Stimulated activated CD8-positive, alpha-beta memory T cell treated with anti-CD3 and anti-CD28 coated beads, Interleukin-7, amount 100 ng/mL, for 4 hours (primary cell): ENCODE measurements around the gene RHBDL3.
A peak's percentile ranks its signal among the peaks of the same experiment; 100 is the strongest.
"Not testable (repeated sequence)": the region's sequence is repeated elsewhere in the genome, so short reads cannot be mapped to it uniquely, and the experiment has no call there.

Experiments used
- DNase-seq, 2 donors: peaks; one replicate each; pipeline ENCODE4 v3.0.0-alpha.2; 2020; ENCODE audit warnings: low read depth in 2 of 2

Gene RHBDL3

DNA sequence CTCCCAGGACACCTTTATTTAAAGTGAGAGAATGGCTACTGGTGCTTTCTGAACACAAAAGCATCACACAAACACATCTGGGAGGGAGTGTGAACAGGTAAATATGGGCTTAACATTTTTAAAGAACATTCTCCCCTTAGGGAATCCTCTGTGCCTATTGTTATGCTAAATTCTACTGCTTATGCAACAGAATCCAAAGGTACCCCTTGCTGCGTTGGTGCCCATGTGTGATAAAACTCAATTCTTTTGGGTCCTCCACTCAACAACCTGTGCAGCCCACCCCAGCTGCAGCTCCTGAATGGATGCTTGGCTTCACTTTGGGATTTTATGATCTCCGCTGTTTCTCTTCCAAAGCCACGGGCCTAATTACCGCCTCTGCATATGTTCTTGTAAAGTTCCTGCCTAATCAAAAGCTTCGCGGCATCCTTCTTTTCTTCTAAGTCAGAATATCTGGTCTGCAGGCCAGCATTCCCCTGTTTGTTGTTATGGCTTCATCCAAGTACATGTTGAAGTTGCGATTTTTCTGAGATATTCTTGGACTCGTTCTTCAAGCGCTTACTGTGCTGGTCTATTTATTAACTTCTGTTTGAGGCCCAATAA, 23.9 kb downstream of the RHBDL3 start:
- no peak for DNase-seq

DNA sequence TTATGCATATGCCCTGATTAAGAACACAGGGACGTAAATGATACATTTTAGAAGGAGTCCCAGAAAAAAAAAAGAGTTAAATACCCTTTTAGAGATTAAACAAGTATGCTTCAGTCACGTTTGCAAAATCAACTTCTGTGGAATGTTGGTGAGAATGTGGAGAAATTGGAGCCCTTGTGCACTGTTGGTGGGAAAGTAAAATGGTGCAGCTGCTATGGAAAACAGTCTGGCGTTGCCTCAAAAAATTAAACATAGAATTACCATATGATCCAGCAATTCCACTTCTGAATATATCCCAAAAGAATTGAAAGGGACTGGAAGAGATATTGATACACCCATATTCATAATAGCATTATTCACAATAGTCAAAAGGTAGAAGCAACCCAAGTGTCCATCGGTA, 26.5 kb downstream of the RHBDL3 start:
- no peak for DNase-seq

DNA sequence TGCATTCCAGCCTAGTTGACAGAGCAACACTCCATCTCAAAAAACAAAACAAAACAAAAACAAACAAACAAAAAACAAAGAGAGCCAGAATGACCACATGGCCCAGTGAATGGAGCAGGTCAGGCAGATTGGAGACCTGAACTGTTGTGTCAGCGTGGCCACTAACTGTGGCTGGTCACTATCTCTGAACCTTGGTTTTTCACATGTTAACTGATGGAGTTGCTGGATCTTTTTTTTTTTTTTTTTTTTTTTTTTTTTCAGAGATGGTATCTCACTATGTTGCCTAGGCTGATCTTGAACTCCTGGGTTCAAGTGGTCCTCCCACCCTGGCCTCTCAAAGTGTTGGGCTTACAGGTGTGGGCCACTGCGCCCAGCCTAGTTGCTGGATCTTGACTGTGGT, 31.8 kb downstream of the RHBDL3 start:
- DNase-seq: no peak

DNA sequence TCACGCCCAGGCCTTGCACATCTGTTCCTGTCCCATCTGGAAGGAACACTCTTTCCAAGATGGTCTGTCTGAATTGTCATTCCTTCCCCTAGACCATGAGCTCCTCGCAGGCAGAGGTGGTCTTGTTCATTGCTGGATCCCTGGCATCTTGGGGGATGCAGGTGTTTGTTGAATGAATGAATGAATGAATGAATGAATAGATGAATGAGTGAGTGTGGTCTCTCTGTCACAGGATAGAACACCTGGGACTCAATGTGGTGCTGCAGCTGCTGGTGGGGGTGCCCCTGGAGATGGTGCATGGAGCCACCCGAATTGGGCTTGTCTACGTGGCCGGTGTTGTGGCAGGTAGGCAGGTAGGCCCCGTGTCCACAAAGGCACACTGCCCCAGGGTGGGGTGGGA, 32.2 kb downstream of the RHBDL3 start:
- DNase-seq: no peak

DNA sequence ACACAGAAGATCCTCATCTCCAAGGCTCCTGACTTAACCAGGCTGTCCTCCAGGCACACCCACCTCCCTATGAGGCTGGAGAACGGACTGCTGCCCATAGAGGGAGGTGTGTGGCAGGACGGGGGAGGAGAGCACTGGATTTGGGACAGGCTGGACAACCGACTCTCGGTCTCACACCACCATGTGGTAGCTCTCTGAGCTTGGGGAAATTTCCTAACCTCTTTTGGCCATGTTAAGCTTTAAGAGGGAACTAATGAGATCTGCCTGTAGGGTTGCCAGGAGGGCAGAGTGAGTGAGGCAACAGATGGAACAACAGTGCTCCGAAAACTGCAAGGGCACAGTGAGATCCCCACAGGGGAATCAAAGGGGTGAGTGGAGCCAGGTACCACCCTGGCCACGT, 32.7 kb downstream of the RHBDL3 start:
- no peak for DNase-seq

DNA sequence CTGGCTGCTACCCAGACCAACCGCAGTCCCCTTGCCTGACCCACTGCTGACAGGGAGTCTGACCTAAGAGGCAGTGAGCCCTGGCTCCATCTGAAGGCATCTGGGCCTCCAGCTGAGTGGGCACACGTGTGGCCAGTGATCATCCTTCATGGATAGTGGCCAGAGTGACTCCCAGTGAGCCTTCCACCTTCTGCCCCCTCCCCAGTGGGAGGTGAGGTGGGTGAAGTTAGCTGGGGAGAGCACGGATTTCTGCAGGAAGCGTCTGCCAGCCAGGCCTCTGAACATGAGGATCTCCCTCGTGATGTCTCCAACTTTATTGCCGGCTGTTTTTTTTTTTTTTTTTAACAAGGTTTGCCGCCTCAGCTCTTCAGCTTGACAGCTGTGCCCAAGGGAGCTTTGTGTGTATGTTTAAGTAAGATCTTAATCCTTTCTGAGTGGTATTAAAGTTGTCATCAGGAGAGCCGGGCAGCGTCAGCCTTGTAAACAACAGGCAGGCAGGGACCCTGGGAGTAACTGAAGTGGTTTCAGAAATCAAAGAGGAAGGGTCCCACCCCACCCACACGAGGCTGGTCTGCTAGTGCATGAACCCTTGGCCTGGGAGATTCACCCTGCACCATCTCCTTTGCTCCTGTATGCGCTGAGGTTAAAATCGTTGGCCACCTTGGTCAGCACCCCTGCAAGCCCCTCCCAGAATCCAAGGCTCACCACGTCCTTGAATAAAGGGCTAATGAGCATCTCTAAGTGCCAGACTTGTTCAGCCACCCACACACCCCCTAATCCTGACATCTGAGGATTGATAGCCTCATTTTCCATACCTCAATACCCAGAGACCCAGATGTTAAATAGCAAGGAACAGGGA, 33.3 kb downstream of the RHBDL3 start:
- no peak for DNase-seq

DNA sequence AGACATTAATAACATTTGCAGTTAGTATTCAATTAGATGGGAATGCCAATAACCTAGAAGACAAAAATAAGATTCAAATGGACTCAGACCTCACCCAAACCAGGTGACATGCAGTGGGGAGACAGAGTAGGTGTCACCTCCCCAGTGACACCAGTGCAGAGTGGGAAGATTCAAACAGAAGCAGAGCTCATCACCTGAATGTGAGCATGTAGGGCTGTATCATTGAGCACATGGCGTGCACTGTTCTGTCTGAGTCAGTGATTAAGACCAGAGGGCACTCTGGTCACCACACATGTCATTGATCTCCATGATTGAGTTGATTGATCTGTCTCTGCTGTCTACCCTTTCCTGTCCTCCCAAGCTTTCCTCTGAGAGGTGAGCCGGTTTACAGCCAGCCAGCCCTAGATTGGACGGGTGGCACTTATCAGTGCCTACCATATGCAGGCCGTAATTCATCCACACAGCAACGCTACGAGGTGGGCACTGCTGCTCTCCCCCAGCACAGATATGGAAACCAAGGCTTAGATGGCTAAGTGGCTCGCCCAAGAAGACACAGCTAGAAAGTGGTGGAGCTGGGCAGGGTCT, 34.0 kb downstream of the RHBDL3 start:
- no peak for DNase-seq

DNA sequence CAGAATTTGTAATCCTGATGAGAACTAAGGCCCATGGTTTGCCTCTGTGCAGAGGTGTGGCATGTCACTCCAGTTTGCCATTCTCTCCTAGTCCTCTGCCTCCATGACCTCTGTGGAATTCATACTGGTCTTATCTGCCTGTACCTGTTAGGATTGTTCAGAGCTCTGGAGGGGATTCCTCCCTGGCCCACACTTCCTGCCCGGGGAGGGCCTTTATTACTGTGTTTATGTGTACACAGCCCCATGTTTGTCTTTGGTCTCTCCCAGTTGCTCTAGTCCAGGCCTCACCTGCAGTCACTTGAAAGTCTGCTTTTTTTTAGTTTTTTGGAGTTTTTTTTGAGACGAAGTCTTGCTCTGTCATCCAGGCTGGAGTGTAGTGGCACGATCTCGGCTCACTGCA, 36.4 kb downstream of the RHBDL3 start:
- no peak for DNase-seq

DNA sequence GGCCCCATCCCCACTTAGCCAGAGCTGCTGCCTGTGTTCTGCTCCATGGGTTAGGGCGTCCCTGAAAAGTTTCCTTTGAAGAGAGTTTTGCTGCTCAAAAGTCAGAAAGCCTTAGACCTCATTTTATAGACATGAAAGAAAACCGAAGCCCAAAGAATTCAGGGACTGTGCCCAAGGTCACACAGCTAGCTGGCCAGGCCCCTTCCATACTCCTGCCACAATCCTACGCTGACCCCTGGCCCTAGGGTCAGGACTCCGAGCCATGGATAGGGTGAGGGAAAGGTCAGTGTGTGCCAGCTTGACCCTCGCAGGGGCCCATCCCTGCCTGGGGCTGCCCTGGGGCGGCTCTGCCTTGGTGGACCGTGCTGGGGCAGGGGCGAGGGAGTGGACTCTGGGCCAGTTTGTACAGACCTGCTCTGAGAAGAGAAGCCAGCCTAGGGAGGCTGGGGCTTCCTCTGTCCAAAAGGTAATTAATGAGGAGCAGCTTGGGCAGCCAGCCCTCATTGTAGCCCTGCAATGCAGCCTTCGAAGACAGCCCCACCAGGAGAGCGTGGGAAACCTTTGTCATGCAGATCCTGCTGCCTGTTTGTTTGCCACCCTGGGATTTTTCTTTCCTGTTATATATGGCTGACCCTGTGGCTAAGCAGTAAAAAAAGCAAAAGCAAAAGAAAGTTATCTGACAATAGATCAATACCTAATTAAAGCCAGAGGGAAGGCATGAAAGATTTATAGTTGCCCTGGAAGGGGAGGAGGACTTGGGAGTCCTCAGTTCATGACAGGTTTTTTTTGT, 37.4 kb downstream of the RHBDL3 start:
- no peak for DNase-seq

DNA sequence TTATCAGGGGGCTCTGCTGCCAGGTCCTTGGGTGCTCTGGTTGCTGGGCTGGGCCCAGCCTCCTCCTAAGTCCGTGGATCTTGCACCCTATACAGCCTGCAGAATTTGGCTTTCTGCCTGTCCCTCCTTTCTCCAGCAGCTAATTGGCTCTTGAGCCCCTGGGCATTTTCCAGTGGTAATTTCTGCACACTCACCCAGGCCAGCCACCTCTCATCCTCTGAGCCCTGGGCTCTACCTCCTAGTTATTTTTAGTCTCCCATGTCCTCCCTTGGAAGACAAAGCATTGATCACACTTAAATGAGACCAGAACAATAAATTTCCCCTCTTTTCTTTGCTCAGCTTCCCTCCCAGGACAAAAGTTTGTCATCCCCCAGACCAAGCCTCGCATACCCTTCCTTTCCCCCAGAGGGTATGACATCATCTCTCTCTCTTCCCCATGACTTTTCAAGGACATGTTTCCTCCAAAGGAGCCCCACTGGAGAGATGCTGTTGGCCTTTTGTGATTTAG, 38.2 kb downstream of the RHBDL3 start:
- DNase-seq: no peak

DNA sequence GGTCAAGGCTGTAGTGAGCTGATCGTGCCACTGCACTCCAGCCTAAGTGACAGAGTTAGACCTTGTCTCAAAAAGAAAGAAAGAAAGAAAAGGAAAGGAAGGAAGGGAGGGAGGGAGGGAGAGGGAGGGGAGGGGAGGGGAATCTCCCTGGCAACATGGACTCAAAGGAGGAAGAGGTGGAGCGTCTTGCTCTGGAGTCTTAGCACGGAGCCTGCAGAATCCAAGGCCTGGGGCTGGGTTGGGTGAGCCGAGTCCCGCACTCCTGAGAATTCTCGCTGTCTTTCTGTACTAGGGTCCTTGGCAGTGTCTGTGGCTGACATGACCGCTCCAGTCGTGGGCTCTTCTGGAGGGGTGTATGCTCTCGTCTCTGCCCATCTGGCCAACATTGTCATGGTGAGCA, 39.4 kb downstream of the RHBDL3 start:
- DNase-seq: no peak

DNA sequence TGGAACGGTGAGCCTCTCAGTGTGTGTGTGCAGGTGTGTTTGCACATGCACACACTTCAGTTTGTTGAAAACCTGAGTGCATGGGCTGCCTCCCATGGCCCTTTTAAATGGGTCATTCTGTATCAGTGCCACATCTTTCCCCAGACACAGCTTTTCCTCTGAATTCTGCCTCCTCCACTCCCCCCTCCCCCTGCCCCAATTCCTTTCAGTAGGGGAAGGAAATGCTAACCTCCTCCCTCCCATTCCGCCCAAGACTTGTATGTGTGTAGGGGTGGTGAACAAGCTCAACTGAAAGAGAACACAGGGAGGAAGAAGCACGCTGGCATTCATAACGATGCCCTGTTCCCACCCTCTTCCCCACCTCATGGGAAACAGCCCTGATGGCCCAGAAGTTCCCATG, 42.0 kb downstream of the RHBDL3 start:
- no peak for DNase-seq

DNA sequence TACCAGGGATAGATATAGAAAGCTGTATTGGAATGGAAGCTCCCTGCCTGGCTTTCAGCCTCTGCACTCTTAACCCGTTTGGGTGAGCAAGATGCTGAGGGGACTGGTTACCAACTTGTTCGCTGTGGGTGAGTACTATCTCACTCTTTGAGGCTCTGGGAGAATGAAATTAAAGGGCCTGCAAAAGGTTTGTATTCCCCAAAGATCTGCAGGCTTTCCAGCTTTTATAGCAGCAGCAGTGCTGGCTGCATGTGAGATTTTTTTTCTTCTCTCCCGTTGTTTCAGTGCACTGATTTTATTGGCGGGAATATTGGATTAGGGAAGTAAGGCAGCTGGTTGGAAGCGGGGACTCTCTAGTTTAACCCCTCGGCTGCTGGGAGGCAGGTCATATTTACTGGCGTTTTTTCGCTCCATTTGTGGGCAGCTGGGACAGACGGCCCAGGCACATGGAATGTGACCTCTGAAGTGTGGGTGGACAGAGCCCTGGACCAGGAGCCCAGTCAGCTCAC, 45.5 kb downstream of the RHBDL3 start:
- DNase-seq: no peak

DNA sequence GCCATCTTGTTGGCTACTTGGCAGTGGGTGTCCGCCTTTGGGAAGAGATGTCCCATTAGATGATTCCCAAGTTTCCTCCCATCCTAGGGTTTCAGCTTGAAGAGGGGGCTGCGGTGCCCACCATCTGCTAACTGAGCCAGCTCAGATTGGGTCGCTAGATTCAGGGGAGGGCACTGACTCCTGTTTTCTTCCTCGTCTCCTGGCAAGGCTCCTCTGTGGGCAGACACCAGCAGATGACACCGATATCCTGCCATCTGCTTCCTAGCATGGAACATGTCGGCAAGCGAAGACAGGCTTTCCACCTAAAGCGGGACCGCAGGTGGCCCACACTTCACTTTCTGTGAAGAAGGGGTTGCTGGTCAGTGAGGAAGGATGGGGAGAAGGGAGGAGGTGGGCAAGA, 49.0 kb downstream of the RHBDL3 start:
- no peak for DNase-seq

DNA sequence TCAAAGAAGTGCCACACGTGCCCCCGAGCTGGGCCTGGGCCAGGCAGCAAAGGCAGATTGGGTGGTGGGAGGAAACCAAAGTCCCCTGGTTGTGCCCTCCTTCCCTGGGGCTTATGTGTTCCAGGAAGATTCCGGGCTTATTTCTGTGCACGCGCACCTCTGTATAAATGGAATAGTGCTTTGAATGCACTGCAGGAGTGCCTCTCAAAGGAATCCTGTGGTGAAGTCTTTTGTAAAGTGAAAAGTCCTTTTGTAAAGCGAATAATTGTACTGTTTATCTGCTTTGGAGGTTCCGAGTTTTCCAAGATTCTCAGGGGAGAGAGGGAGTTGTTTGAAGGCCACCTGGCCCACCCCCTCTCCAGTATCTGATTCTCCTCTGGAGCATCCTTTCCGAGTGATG, 49.5 kb downstream of the RHBDL3 start:
- DNase-seq: no peak

DNA sequence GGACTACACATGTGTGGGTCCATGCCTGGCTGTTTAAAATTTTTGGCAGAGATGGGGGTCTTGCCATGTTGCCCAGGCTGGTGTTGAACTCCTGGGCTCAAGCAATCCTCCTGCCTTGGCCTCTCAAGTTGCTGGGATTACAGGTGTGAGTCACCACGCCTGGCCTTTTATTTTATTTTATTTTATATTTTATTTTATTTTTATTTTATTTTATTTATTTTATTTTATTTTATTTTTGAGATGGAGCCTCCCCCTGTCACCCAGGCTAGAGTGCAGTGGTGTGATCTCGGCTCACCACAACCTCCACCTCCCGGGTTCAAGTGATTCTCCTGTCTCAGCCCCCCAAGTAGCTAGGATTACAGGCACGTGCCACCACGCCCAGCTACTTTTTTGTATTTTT, 51.0 kb downstream of the RHBDL3 start:
- DNase-seq: not testable (repeated sequence)

DNA sequence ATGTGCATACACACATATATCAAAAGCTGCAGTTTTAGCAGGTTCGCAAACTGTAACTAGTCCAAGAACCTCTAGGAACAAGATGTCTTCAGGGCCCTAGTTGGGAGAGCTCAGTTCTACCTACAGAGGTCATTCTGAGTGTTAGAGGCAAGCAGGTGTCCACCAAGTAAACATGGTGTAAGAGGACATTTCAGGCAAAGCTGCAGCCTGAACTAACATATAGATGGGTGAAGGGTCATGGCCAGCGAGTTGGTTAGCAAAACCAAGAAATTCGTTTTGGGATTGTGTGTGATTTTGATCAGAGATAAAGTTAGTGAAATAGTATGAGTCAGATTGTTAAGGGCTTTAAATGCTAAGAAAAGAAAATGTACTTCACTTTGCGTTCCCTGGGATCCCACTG, 51.7 kb downstream of the RHBDL3 start:
- DNase-seq: no peak

DNA sequence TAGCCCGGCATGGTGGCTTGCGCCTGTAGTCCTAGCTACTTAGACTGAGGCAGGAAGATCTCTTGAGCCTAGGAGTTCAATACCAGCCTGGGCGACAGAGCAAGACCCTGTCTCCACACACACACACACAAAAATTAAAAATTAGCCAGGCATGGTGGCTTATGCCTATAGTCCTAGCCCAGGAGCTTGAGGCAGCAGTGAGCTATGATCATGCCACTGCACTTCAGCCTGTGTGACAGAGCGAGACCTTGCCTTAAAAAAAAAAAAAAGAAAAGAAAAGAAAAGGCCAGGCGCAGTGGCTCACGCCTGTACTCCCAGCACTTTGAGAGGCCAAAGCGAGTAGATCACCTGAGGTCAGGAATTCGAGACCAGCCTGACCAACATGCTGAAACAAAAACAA, 52.4 kb downstream of the RHBDL3 start:
- DNase-seq: no peak

DNA sequence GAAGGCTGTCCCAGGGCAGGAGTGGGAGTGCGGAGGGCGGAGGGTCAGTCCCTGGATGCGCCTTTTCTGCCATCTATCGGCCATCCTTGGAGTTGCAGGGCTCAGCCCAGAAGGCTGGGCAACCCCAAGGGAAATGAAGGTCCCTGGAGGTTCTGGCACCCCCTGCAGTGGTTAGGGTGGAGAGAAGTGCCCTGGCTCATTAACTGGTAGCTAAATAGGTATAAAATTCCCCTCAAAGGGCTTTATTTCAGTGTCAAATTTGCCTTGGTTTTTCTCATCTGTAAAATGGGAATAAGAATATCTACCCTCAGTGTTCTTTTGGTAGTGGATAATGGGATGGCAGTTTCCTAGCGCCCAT, 53.9 kb downstream of the RHBDL3 start:
- DNase-seq: peak; percentile 51 to 60

DNA sequence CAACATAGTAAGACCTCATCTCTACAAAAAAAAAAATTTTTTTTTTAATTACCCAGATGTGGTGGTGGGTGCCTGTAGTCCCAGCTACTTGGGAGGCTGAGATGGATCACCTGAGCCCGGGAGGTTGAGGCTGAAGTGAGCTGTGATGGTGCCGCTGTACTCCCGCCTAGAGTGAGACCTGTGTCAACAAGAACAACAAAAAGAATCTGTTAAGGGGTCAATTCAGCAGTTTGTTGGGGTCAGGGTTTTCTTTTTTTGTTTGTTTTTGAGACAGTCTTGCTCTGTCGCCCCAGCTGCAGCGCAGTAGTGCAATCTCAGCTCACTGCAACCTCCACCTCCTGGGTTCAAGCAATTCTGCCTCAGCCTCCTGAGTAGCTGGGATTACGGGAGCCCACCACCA, 54.4 kb downstream of the RHBDL3 start:
- DNase-seq: not testable (repeated sequence)

DNA sequence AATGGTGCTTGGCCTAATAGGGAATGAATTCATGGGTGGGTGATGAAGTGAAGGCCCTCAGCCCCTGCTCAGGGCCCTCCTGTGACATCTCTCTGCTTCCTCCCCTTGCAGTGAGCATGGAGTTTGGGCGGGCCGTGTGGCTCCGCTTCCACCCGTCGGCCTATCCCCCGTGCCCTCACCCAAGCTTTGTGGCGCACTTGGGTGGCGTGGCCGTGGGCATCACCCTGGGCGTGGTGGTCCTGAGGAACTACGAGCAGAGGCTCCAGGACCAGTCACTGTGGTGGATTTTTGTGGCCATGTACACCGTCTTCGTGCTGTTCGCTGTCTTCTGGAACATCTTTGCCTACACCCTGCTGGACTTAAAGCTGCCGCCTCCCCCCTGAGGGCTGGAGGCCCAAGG, 55.2 kb downstream of the RHBDL3 start:
- DNase-seq: no peak

DNA sequence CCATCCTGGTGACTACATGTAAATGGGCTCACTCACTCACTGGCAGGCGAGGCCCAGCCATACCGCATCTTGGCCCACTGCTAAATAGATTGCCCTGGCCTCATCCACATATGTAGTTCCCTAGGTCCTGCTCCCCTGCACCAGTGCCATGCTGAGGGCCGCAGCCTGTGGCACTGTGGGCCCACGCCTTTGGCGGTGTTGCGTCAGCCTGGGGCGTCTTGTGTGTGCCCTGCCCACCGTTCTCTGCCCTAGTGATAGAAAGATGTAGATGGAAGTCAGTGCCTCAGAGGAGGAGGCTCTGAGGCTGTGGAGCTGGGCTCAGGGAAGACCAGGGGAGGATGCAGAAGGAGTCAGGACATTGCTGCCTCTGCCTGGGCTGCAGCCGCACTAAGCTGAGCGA, 57.4 kb downstream of the RHBDL3 start:
- DNase-seq: no peak
